Measurements from ENCODE around the gene PPP2R2B.

The PPP2R2B gene

GRCh38 chr5:146758938-146759337, 119.6 kb downstream of the PPP2R2B start:
- Histone ChIP-seq H3K27ac (ENCODE audit: low read depth, low read length) (no peak overlapping the region), H3K9ac (ENCODE audit: low read depth, low read length) (no peak overlapping the region), H3K4me3 (ENCODE audit: low read depth, low read length) (no peak overlapping the region), H3K36me3 (ENCODE audit: control insufficient read depth, insufficient read depth, low read length) (no peaks in the 10 kb centered on the region), H3K27me3 (ENCODE audit: control insufficient read depth, insufficient read depth, low read length) (no peaks in the 10 kb centered on the region), H3K4me1 (ENCODE audit: control insufficient read depth, insufficient read depth, low read length) (peaks cover 16% of the 10 kb centered on the region; the same call in 1 of the 2 replicates), H3K9me3 (ENCODE audit: control insufficient read depth, insufficient read depth, low read length) (no peaks in the 10 kb centered on the region)

GRCh38 chr5:146758076-146758475, 120.5 kb downstream of the PPP2R2B start:
- Histone ChIP-seq H3K27me3 (ENCODE audit: control insufficient read depth, insufficient read depth, low read length) (no peaks in the 10 kb centered on the region), H3K9me3 (ENCODE audit: control insufficient read depth, insufficient read depth, low read length) (no peaks in the 10 kb centered on the region), H3K4me3 (ENCODE audit: low read depth, low read length) (no peak overlapping the region), H3K36me3 (ENCODE audit: control insufficient read depth, insufficient read depth, low read length) (no peaks in the 10 kb centered on the region), H3K4me1 (ENCODE audit: control insufficient read depth, insufficient read depth, low read length) (peaks cover 16% of the 10 kb centered on the region), H3K27ac (ENCODE audit: low read depth, low read length) (no peak overlapping the region), H3K9ac (ENCODE audit: low read depth, low read length) (no peak overlapping the region)

GRCh38 chr5:146756546-146756945, 122.0 kb downstream of the PPP2R2B start:
- Histone ChIP-seq H3K9me3 (ENCODE audit: control insufficient read depth, insufficient read depth, low read length) (no peaks in the 10 kb centered on the region), H3K27ac (ENCODE audit: low read depth, low read length) (no peak overlapping the region), H3K4me1 (ENCODE audit: control insufficient read depth, insufficient read depth, low read length) (peaks cover 16% of the 10 kb centered on the region), H3K9ac (ENCODE audit: low read depth, low read length) (no peak overlapping the region), H3K4me3 (ENCODE audit: low read depth, low read length) (no peak overlapping the region), H3K27me3 (ENCODE audit: control insufficient read depth, insufficient read depth, low read length) (no peaks in the 10 kb centered on the region), H3K36me3 (ENCODE audit: control insufficient read depth, insufficient read depth, low read length) (no peaks in the 10 kb centered on the region)

- H3K36me3 ChIP-seq (ENCODE audit: control insufficient read depth, insufficient read depth, low read length), result no peaks in the 10 kb centered on the region
- H3K9ac ChIP-seq (ENCODE audit: low read depth, low read length), result no peak overlapping the region
- H3K4me1 ChIP-seq (ENCODE audit: control insufficient read depth, insufficient read depth, low read length), result peaks cover 16% of the 10 kb centered on the region
- H3K9me3 ChIP-seq (ENCODE audit: control insufficient read depth, insufficient read depth, low read length), result no peaks in the 10 kb centered on the region
- no peak overlapping the region for H3K27ac ChIP-seq (ENCODE audit: low read depth, low read length)
- H3K27me3 ChIP-seq (ENCODE audit: control insufficient read depth, insufficient read depth, low read length), result no peaks in the 10 kb centered on the region
- H3K4me3 ChIP-seq (ENCODE audit: low read depth, low read length), result no peak overlapping the region
Observed at GRCh38 chr5:146755793-146756192, 122.8 kb downstream of the PPP2R2B start.

- Histone ChIP-seq H3K27me3 (ENCODE audit: control insufficient read depth, insufficient read depth, low read length) (no peaks in the 10 kb centered on the region), H3K27ac (ENCODE audit: low read depth, low read length) (no peak overlapping the region), H3K36me3 (ENCODE audit: control insufficient read depth, insufficient read depth, low read length) (no peaks in the 10 kb centered on the region)
Observed at GRCh38 chr5:146754621-146755020, 123.9 kb downstream of the PPP2R2B start.

GRCh38 chr5:146753641-146754040, 124.9 kb downstream of the PPP2R2B start:
- H3K9ac ChIP-seq (ENCODE audit: low read depth, low read length), result no peak overlapping the region
- no peaks in the 10 kb centered on the region for H3K36me3 ChIP-seq (ENCODE audit: control insufficient read depth, insufficient read depth, low read length)
- peaks cover 16% of the 10 kb centered on the region for H3K4me1 ChIP-seq (ENCODE audit: control insufficient read depth, insufficient read depth, low read length)
- H3K9me3 ChIP-seq (ENCODE audit: control insufficient read depth, insufficient read depth, low read length), result peaks cover 2% of the 10 kb centered on the region; the same call in 1 of the 2 replicates
- no peak overlapping the region for H3K27ac ChIP-seq (ENCODE audit: low read depth, low read length)
- H3K4me3 ChIP-seq (ENCODE audit: low read depth, low read length), result no peak overlapping the region
- no peaks in the 10 kb centered on the region for H3K27me3 ChIP-seq (ENCODE audit: control insufficient read depth, insufficient read depth, low read length)

More at GRCh38 chr5:146754621-146755020, 123.9 kb downstream of the PPP2R2B start:
- H3K9me3 ChIP-seq (ENCODE audit: control insufficient read depth, insufficient read depth, low read length), result no peaks in the 10 kb centered on the region
- H3K9ac ChIP-seq (ENCODE audit: low read depth, low read length), result no peak overlapping the region
- H3K4me1 ChIP-seq (ENCODE audit: control insufficient read depth, insufficient read depth, low read length), result peaks cover 16% of the 10 kb centered on the region
- H3K4me3 ChIP-seq (ENCODE audit: low read depth, low read length), result no peak overlapping the region

- Histone ChIP-seq H3K36me3 (ENCODE audit: control insufficient read depth, insufficient read depth, low read length) (no peaks in the 10 kb centered on the region), H3K4me3 (ENCODE audit: low read depth, low read length) (no peak overlapping the region), H3K9me3 (ENCODE audit: control insufficient read depth, insufficient read depth, low read length) (peaks cover 7% of the 10 kb centered on the region), H3K9ac (ENCODE audit: low read depth, low read length) (no peak overlapping the region), H3K4me1 (ENCODE audit: control insufficient read depth, insufficient read depth, low read length) (peaks cover 16% of the 10 kb centered on the region), H3K27me3 (ENCODE audit: control insufficient read depth, insufficient read depth, low read length) (no peaks in the 10 kb centered on the region), H3K27ac (ENCODE audit: low read depth, low read length) (no peak overlapping the region)
Observed at GRCh38 chr5:146751781-146752401, 126.7 kb downstream of the PPP2R2B start.

- no peaks in the 10 kb centered on the region for H3K27me3 ChIP-seq (ENCODE audit: control insufficient read depth, insufficient read depth, low read length)
- H3K4me3 ChIP-seq (ENCODE audit: low read depth, low read length), result no peak overlapping the region
- H3K4me1 ChIP-seq (ENCODE audit: control insufficient read depth, insufficient read depth, low read length), result peaks cover 8% of the 10 kb centered on the region
- H3K27ac ChIP-seq (ENCODE audit: low read depth, low read length), result no peak overlapping the region
- H3K36me3 ChIP-seq (ENCODE audit: control insufficient read depth, insufficient read depth, low read length), result no peaks in the 10 kb centered on the region
- peaks cover 7% of the 10 kb centered on the region for H3K9me3 ChIP-seq (ENCODE audit: control insufficient read depth, insufficient read depth, low read length)
- no peak overlapping the region for H3K9ac ChIP-seq (ENCODE audit: low read depth, low read length)
Observed at GRCh38 chr5:146751054-146751453, 127.5 kb downstream of the PPP2R2B start.

- no peaks in the 10 kb centered on the region for H3K36me3 ChIP-seq (ENCODE audit: control insufficient read depth, insufficient read depth, low read length)
- no peaks in the 10 kb centered on the region for H3K27me3 ChIP-seq (ENCODE audit: control insufficient read depth, insufficient read depth, low read length)
- no peak overlapping the region for H3K27ac ChIP-seq (ENCODE audit: low read depth, low read length)
- H3K9ac ChIP-seq (ENCODE audit: low read depth, low read length), result no peak overlapping the region
- H3K4me1 ChIP-seq (ENCODE audit: control insufficient read depth, insufficient read depth, low read length), result peaks cover 8% of the 10 kb centered on the region
- no peak overlapping the region for H3K4me3 ChIP-seq (ENCODE audit: low read depth, low read length)
- H3K9me3 ChIP-seq (ENCODE audit: control insufficient read depth, insufficient read depth, low read length), result peaks cover 7% of the 10 kb centered on the region
Observed at GRCh38 chr5:146748533-146748932, 130.0 kb downstream of the PPP2R2B start.

GRCh38 chr5:146745931-146746577, 132.5 kb downstream of the PPP2R2B start:
- Histone ChIP-seq H3K9ac (ENCODE audit: low read depth, low read length) (no peak overlapping the region), H3K27ac (ENCODE audit: low read depth, low read length) (no peak overlapping the region), H3K9me3 (ENCODE audit: control insufficient read depth, insufficient read depth, low read length) (peaks cover 7% of the 10 kb centered on the region), H3K4me3 (ENCODE audit: low read depth, low read length) (no peak overlapping the region), H3K4me1 (ENCODE audit: control insufficient read depth, insufficient read depth, low read length) (peaks cover 8% of the 10 kb centered on the region), H3K36me3 (ENCODE audit: control insufficient read depth, insufficient read depth, low read length) (no peaks in the 10 kb centered on the region), H3K27me3 (ENCODE audit: control insufficient read depth, insufficient read depth, low read length) (no peaks in the 10 kb centered on the region)

- no peak overlapping the region for H3K9ac ChIP-seq (ENCODE audit: low read depth, low read length)
- peaks cover 8% of the 10 kb centered on the region for H3K4me1 ChIP-seq (ENCODE audit: control insufficient read depth, insufficient read depth, low read length)
- peak overlapping the region; percentile 46 for H3K27ac ChIP-seq (ENCODE audit: low read depth, low read length)
- no peaks in the 10 kb centered on the region for H3K27me3 ChIP-seq (ENCODE audit: control insufficient read depth, insufficient read depth, low read length)
- no peak overlapping the region for H3K4me3 ChIP-seq (ENCODE audit: low read depth, low read length)
- no peaks in the 10 kb centered on the region for H3K36me3 ChIP-seq (ENCODE audit: control insufficient read depth, insufficient read depth, low read length)
- H3K9me3 ChIP-seq (ENCODE audit: control insufficient read depth, insufficient read depth, low read length), result peaks cover 7% of the 10 kb centered on the region
Observed at GRCh38 chr5:146744068-146744745, 134.3 kb downstream of the PPP2R2B start.
